Sigmoid colon (tissue), 7 donors: ENCODE data around the gene STK40. TPM values are rescaled to one million over a fixed set of nuclear protein-coding genes. Genes with fewer than 3 reads are reported as not detected.

Experiments used
- DNase-seq: peaks from one replicate; pipeline ENCODE4 v3.0.0-alpha.2; 2019
- H3K27ac ChIP-seq, 4 donors: fragments of 200-600 bp; sonication (generic); one replicate each; pipeline ENCODE4 v1.5.1; 2016 to 2019; ENCODE audit warnings: mild to moderate bottlenecking in 1 of 4
- H3K27me3 ChIP-seq, 3 donors: fragments of 200-600 bp; sonication (generic); one replicate each; pipeline ENCODE4 v1.5.1; 2019; ENCODE audit warnings: mild to moderate bottlenecking in 1 of 3
- H3K36me3 ChIP-seq, 4 donors: fragments of 200-600 bp; sonication (generic); one replicate each; pipeline ENCODE4 v1.5.1; 2016 to 2019
- H3K4me1 ChIP-seq, 4 donors: fragments of 200-600 bp; sonication (generic); one replicate each; pipeline ENCODE4 v1.5.1; 2017 to 2019
- H3K4me3 ChIP-seq, 4 donors: fragments of 200-600 bp; sonication (generic); one replicate each; pipeline ENCODE4 v1.5.1; 2017 to 2019; ENCODE audit warnings: mild to moderate bottlenecking in 2 of 4, moderate library complexity in 1 of 4
- H3K9me3 ChIP-seq, 4 donors: fragments of 200-600 bp in 3 of 4; sonication (generic) in 3 of 4; one replicate each; pipeline versions ENCODE4 v1.5.1 to v1.6.1; 2013 to 2019
- EP300 ChIP-seq, 4 donors: sonication (generic); formaldehyde crosslinking; IDR thresholded peaks; one replicate each; pipeline ENCODE4 v1.6.1; 2017; ENCODE audit warnings: antibody characterized with exemption in 4 of 4
- POLR2A ChIP-seq, 2 donors: fragments of 450-650 bp; IDR thresholded peaks; one replicate each; pipeline ENCODE4 v1.6.1; 2016; ENCODE audit warnings: antibody characterized with exemption in 2 of 2, mild to moderate bottlenecking in 2 of 2, moderate library complexity in 2 of 2
- POLR2AphosphoS5 ChIP-seq, 4 donors: sonication (generic); formaldehyde crosslinking; IDR thresholded peaks; one replicate each; pipeline ENCODE4 v1.6.1; 2017; ENCODE audit warnings: antibody characterized with exemption in 4 of 4
- WGBS, 2 donors: extraction: QIAGEN DNeasy Blood & Tissue Kit; methylation state at CpG; one replicate each; pipeline ENCODE4 v1.1.7; 2013; 5-methylcytosine and 5-hydroxymethylcytosine counted together
- intact Hi-C: fragments of 100-400 bp; cut with DNase I; formaldehyde crosslinking; loops from one replicate; pipeline ENCODE4 v1.15.1; 2023
- polyA plus RNA-seq, 3 donors: library from polyadenylated mRNA; stranded (reverse); fragments of 200-250 nt; gene quantifications; one replicate each; pipeline ENCODE4 v1.2.3, GENCODE V29; 2013
- total RNA-seq, 4 donors: library from RNA; depleted of rRNA; stranded (reverse); fragments of >200 nt; gene quantifications; one replicate each; pipeline ENCODE4 v1.1.0, GENCODE V29; 2016
- TF ChIP-seq, protein P1 (sequence below), 4 experiments: fragments of 450-650 bp in 3 of 4; fragments of 200-600 bp in 1 of 4; IDR thresholded peaks; one replicate each; pipeline ENCODE4 v1.5.1; 2016 to 2019; ENCODE audit warnings: antibody characterized with exemption in 4 of 4, mild to moderate bottlenecking in 3 of 4, moderate library complexity in 2 of 4
- donor health status: healthy with polysubstance abuse.
- donor health status: Bipolar disorder and iron deficiency.
- donor health status: healthy.

STK40 gene
- total and polyA plus RNA-seq, 7 donors = 27.6 to 55.6 (median 40.7) TPM

DNA sequence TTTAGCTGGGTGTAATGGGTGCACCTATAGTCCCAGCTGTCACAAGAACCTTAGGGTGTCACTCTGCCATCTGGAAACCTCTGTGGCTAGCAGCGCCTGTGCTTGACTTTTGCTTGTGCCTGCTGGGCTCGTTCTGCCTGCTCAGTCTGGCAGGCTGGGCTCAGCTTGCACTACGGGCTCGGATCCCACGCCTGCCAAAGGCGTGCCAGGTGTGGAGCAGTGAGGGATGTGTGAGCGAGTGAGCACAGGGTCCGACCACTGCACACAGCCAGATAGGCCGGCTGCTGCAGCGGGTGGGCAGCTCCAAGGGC is 14.7 kb upstream of the STK40 start:
- 91 to 93% methylated on average over 10 of the region's 10 CpGs for WGBS, 2 donors
- no peaks in the 10 kb centered on the region for H3K27me3 ChIP-seq
- peak overlapping the region in 1 of 4 donors; percentile 23 for H3K4me3 ChIP-seq
- peak overlapping the region in 2 of 4 donors; percentile 47 to 55 for H3K27ac ChIP-seq
- no peak for DNase-seq
- no peaks in the 10 kb centered on the region for H3K36me3 ChIP-seq
- TF ChIP-seq POLR2A (IDR thresholded peaks at IDR 0.05) = no peak
- TF ChIP-seq EP300 (IDR thresholded peaks at IDR 0.05) = no peak
- no peak for TF ChIP-seq POLR2AphosphoS5 (IDR thresholded peaks at IDR 0.05)
- TF ChIP-seq, protein P1, sequence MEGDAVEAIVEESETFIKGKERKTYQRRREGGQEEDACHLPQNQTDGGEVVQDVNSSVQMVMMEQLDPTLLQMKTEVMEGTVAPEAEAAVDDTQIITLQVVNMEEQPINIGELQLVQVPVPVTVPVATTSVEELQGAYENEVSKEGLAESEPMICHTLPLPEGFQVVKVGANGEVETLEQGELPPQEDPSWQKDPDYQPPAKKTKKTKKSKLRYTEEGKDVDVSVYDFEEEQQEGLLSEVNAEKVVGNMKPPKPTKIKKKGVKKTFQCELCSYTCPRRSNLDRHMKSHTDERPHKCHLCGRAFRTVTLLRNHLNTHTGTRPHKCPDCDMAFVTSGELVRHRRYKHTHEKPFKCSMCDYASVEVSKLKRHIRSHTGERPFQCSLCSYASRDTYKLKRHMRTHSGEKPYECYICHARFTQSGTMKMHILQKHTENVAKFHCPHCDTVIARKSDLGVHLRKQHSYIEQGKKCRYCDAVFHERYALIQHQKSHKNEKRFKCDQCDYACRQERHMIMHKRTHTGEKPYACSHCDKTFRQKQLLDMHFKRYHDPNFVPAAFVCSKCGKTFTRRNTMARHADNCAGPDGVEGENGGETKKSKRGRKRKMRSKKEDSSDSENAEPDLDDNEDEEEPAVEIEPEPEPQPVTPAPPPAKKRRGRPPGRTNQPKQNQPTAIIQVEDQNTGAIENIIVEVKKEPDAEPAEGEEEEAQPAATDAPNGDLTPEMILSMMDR (IDR thresholded peaks at IDR 0.05) = no peak
- intact Hi-C loops = no loop called here
- H3K4me1 ChIP-seq = peaks cover 0 to 20% (median 15%) of the 10 kb centered on the region in 4 donors
- H3K9me3 ChIP-seq = no peaks in the 10 kb centered on the region

DNA sequence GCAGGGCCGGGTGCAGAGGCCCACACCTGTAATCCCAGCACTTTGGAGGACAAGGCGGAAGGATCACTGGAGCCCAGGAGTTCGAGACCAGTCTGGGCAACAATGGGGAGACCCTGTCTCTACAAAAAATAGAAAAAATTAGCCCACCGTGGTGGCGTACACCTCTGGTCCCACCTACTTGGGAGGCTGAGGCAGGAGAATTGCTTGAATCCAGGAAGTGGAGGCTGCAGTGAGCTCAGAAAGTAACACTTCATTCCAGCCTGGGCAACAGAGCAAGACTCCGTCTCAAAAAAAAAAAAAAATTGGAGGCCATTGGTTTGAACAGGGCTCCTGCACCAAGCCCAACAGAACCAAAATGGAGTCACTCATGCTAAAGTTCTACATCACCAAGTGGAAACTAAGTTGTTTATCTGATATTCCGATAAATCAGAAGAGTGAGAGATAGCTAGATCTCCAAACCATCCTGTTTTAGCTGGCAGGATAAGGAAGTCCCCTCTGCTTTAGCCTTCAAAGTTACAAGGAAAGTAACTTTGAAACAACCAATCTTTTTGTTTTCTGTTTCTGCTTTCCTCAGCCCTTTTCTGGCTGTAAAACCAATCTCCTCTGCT is 12.8 kb upstream of the STK40 start:
- H3K4me1 ChIP-seq = peaks cover 0 to 29% (median 15%) of the 10 kb centered on the region in 4 donors
- no peaks in the 10 kb centered on the region for H3K27me3 ChIP-seq
- intact Hi-C loops = no loop called here
- H3K9me3 ChIP-seq = no peaks in the 10 kb centered on the region
- peaks cover 2 to 6% (median 5%) of the 10 kb centered on the region in 4 donors for H3K36me3 ChIP-seq
- H3K4me3 ChIP-seq = peak overlapping the region in 1 of 4 donors; percentile 67
- TF ChIP-seq POLR2A (IDR thresholded peaks at IDR 0.05) (no peak), EP300 (IDR thresholded peaks at IDR 0.05) (no peak), POLR2AphosphoS5 (IDR thresholded peaks at IDR 0.05) (no peak)
- TF ChIP-seq, protein P1 (IDR thresholded peaks at IDR 0.05) = no peak
- peak overlapping the region; percentile 92 to 98 (median 98) for H3K27ac ChIP-seq
- DNase-seq = no peak
- 84 to 89% methylated on average over 7 of the region's 7 CpGs for WGBS, 2 donors

DNA sequence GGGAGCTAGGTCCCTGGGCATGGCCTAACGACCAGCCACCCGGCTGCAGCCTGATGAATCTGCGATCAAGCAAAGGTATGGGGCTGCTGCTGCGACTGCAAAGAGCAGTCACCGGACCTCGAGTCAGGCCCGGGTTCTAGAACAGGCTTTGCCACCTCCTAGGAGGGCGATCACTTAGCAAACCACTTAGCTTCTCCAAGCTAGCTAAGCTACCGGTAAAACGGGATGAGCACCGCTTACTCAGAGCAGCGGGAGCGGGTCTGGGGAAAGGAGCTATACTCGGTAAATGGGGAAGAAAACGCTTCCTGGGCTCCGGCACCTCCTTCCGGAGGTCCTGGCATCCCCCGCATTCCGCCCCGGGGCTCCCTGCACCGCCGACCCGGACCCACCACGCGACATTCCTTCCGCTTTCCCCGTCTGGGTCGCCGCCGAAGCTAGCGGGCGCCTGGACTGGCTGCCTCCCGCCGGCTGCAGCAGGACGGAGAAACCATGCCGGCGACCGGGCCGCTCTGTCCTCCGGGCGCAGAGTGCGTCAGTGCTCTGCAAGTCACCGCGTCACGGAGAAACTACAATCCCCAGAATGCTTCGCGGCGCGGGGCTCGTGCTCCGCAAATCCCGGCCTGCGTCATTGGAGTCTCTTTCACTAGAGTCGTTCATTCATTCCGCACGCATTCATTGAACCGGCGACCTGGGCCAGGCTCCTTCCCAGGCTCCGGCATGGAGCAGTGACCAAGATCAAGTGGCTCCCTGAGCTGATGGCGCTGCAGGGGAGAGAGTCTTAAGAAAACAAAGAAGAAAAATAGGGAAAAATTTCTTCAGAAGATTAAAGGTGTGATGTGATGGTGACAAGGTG is 11.9 kb upstream of the STK40 start, which contains the start of gene LSM10:
Gene LSM10, minus strand, starts transcription at position 531 of the 853 bp plus-strand sequence. CDS start 3,779 bp downstream, outside the sequence.
- no peaks in the 10 kb centered on the region for H3K27me3 ChIP-seq
- TF ChIP-seq POLR2A (IDR thresholded peaks at IDR 0.05) (peak; percentile 98 to 99), EP300 (IDR thresholded peaks at IDR 0.05) (peak in 1 of 4 donors; percentile 84), POLR2AphosphoS5 (IDR thresholded peaks at IDR 0.05) (peak; percentile 99 to 100 (median 99))
- TF ChIP-seq, protein P1 (IDR thresholded peaks at IDR 0.05) = no peak
- peaks cover 0 to 29% (median 15%) of the 10 kb centered on the region in 4 donors for H3K4me1 ChIP-seq
- intact Hi-C loops = loop anchor here (1.0 kb wide), 1 partner anchor 11 kb away; no protein-coding TSS in a partner anchor
- peaks cover 5 to 15% (median 12%) of the 10 kb centered on the region in 4 donors for H3K36me3 ChIP-seq
- peak within 1 kb of the TSS; percentile 92 to 98 (median 98) for H3K27ac ChIP-seq
- 0% methylated on average over 60 of the region's 60 CpGs for WGBS, 2 donors
- H3K4me3 ChIP-seq = peak within 1 kb of the TSS; percentile 67 to 99 (median 94)
- H3K9me3 ChIP-seq = no peaks in the 10 kb centered on the region
- peak; percentile 98 for DNase-seq

DNA sequence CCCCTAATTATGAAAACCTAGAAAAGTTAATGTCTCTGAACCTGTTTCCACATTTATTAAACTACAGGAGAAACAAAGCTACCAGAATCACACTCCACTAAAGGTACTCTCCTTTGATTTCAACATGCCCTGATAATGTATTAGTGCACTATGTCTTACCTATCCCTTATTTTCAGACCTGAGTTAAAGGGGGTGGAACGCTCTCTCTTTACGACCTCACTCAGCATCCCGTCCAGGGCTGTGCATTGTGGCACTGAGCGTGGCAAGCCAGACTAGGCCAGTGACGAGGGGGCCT is 11.3 kb upstream of the STK40 start:
- Histone ChIP-seq H3K4me3 (peak overlapping the region; percentile 67 to 99 (median 94)), H3K27me3 (no peaks in the 10 kb centered on the region), H3K4me1 (peaks cover 0 to 29% (median 15%) of the 10 kb centered on the region in 4 donors), H3K36me3 (peaks cover 5 to 21% (median 18%) of the 10 kb centered on the region in 4 donors), H3K27ac (peak overlapping the region; percentile 92 to 98 (median 98)), H3K9me3 (no peaks in the 10 kb centered on the region)
- DNase-seq = no peak
- 3 to 6% methylated on average over 5 of the region's 5 CpGs for WGBS, 2 donors
- intact Hi-C loops = loop anchor here (1.0 kb wide), 1 partner anchor 11 kb away; no protein-coding TSS in a partner anchor
- no peak for TF ChIP-seq POLR2AphosphoS5 (IDR thresholded peaks at IDR 0.05)
- TF ChIP-seq, protein P1 (IDR thresholded peaks at IDR 0.05) = no peak
- no peak for TF ChIP-seq POLR2A (IDR thresholded peaks at IDR 0.05)
- TF ChIP-seq EP300 (IDR thresholded peaks at IDR 0.05) = no peak
